ENCODE data around the gene WIPF3.

GRCh38 chr7:29922921-29923700 lies 116.8 kb downstream of the WIPF3 start:
- TF ChIP-seq POLR2AphosphoS5 (IDR thresholded peaks at IDR 0.05; ENCODE audit: low read depth, low read length), result no peak
- no peak for TF ChIP-seq POLR2A (IDR thresholded peaks at IDR 0.05; ENCODE audit: low read depth, low read length)
